GM19372 (cell line): ENCODE measurements around the gene PRLHR.
A peak's percentile ranks its signal among the peaks of the same experiment; 100 is the strongest.

Experiments used
- ATAC-seq: cut with Tn5 transposase; IDR thresholded peaks from one replicate; pipeline ENCODE4 v1.9.1; 2021; ENCODE audit warnings: mild to moderate bottlenecking, low read depth, moderate library complexity; ENCODE audit not compliant: unreplicated experiment

The PRLHR gene

GRCh38 chr10:118587881-118588651 is 7.4 kb downstream of the PRLHR start:
- ATAC-seq, result no peak

- ATAC-seq, result no peak
Measured at GRCh38 chr10:118586911-118587310, 8.5 kb downstream of the PRLHR start.

GRCh38 chr10:118585794-118586193 is 9.7 kb downstream of the PRLHR start:
- ATAC-seq, result no peak

GRCh38 chr10:118585234-118585633 is 10.2 kb downstream of the PRLHR start:
- ATAC-seq, result no peak

- no peak for ATAC-seq
Measured at GRCh38 chr10:118584181-118584954, 11.1 kb downstream of the PRLHR start.

GRCh38 chr10:118583611-118584010 is 11.8 kb downstream of the PRLHR start:
- no peak for ATAC-seq

- ATAC-seq, result no peak
Measured at GRCh38 chr10:118582511-118582910, 12.9 kb downstream of the PRLHR start.

- no peak for ATAC-seq
Measured at GRCh38 chr10:118581340-118581739, 14.1 kb downstream of the PRLHR start.

GRCh38 chr10:118580702-118581101 is 14.7 kb downstream of the PRLHR start:
- no peak for ATAC-seq

GRCh38 chr10:118573512-118573911 is 21.9 kb downstream of the PRLHR start:
- ATAC-seq, result no peak

GRCh38 chr10:118572256-118573041 is 23.0 kb downstream of the PRLHR start:
- ATAC-seq, result no peak

- ATAC-seq, result no peak
Measured at GRCh38 chr10:118571123-118571522, 24.3 kb downstream of the PRLHR start.

GRCh38 chr10:118570591-118570990 is 24.9 kb downstream of the PRLHR start:
- ATAC-seq, result no peak

- ATAC-seq, result no peak
Measured at GRCh38 chr10:118569882-118570252, 25.6 kb downstream of the PRLHR start.

GRCh38 chr10:118569241-118569881 is 26.1 kb downstream of the PRLHR start:
- ATAC-seq, result no peak

- peak; percentile 65 for ATAC-seq
Measured at GRCh38 chr10:118568327-118568848, 27.1 kb downstream of the PRLHR start.

GRCh38 chr10:118567701-118568248 is 27.7 kb downstream of the PRLHR start:
- ATAC-seq, result no peak

GRCh38 chr10:118566911-118567310 is 28.5 kb downstream of the PRLHR start:
- ATAC-seq, result no peak

GRCh38 chr10:118565301-118566075 is 30.0 kb downstream of the PRLHR start:
- no peak for ATAC-seq
